WTC11 (cell line): ENCODE results near the gene LSM12. TPM values are rescaled to one million over a fixed set of nuclear protein-coding genes. Genes with fewer than 3 reads are reported as not detected.

ENCODE experiments used
- ATAC-seq: fragments of 200-7000 bp; cut with Tn5 transposase; 2 replicates; pipeline ENCODE4 v1.10.0; 2021; ENCODE audit warnings: mild to moderate bottlenecking, moderate library complexity
- CTCF ChIA-PET: fragments of 300-600 bp; sonication (Branson Sonifier 250); formaldehyde crosslinking; loops from one replicate; lab custom pipeline; 2021; ENCODE audit warnings: antibody characterized with exemption; lab: Charles Lee
- POLR2A ChIA-PET: fragments of 350-600 bp; sonication (Branson Sonifier 250); formaldehyde crosslinking; loops from one replicate; lab custom pipeline; 2021; ENCODE audit warnings: antibody characterized with exemption; lab: Charles Lee
- DNase-seq: peaks from one replicate; pipeline ENCODE4 v3.0.0; 2021; ENCODE audit warnings: low spot score
- H3K27ac Mint-ChIP-seq: 2 replicates; pipeline ENCODE4 v1.8.0; 2021; ENCODE audit warnings: mixed read lengths
- H3K27me3 Mint-ChIP-seq: 2 replicates; pipeline ENCODE4 v1.8.0; 2021; ENCODE audit warnings: low read depth, mild to moderate bottlenecking, moderate library complexity, mixed read lengths
- H3K36me3 Mint-ChIP-seq: 2 replicates; pipeline ENCODE4 v1.8.0; 2021; ENCODE audit warnings: mixed read lengths
- H3K4me1 Mint-ChIP-seq: 2 replicates; pipeline ENCODE4 v1.8.0; 2022; ENCODE audit warnings: mixed read lengths
- H3K4me3 Mint-ChIP-seq: 2 replicates; pipeline ENCODE4 v1.8.0; 2021; ENCODE audit warnings: mild to moderate bottlenecking, moderate library complexity, mixed read lengths
- H3K9me3 Mint-ChIP-seq: 2 replicates; pipeline ENCODE4 v1.8.0; 2021; ENCODE audit warnings: mixed read lengths
- CDX4 ChIP-seq: fragments of 250-450 bp; sonication (Bioruptor Pico); IDR thresholded peaks from 2 replicates; pipeline ENCODE4 v1.9.0; 2021; ENCODE audit warnings: moderate library complexity, mild to moderate bottlenecking, inconsistent platforms, borderline replicate concordance
- ELF4 ChIP-seq: sonication (generic); formaldehyde crosslinking; IDR thresholded peaks from 2 replicates; pipeline ENCODE4 v1.8.1; 2022; ENCODE audit warnings: low read depth, mild to moderate bottlenecking, moderate library complexity, missing genetic modification reagents
- FOXP4 ChIP-seq: sonication (generic); formaldehyde crosslinking; IDR thresholded peaks from 2 replicates; pipeline ENCODE4 v1.8.0; 2022; ENCODE audit warnings: mild to moderate bottlenecking, missing genetic modification reagents
- IRF2 ChIP-seq: sonication (generic); formaldehyde crosslinking; IDR thresholded peaks from 2 replicates; pipeline ENCODE4 v1.8.0; 2022; ENCODE audit warnings: low read depth, missing genetic modification reagents, borderline replicate concordance
- JUN ChIP-seq: sonication (generic); formaldehyde crosslinking; IDR thresholded peaks from 2 replicates; pipeline ENCODE4 v1.8.0; 2023; ENCODE audit warnings: mild to moderate bottlenecking, missing genetic modification reagents
- MXD4 ChIP-seq: fragments of 250-450 bp; sonication (Bioruptor Pico); IDR thresholded peaks from 2 replicates; pipeline ENCODE4 v1.8.0; 2021; ENCODE audit warnings: mild to moderate bottlenecking, moderate library complexity, borderline replicate concordance
- MYBL2 ChIP-seq: sonication (generic); formaldehyde crosslinking; IDR thresholded peaks from 2 replicates; pipeline ENCODE4 v1.8.1; 2023; ENCODE audit warnings: mild to moderate bottlenecking, moderate library complexity, missing genetic modification reagents
- PREB ChIP-seq: sonication (generic); formaldehyde crosslinking; IDR thresholded peaks from 2 replicates; pipeline ENCODE4 v1.8.1; 2022; ENCODE audit warnings: mild to moderate bottlenecking, missing genetic modification reagents, moderate library complexity, borderline replicate concordance
- TEAD4 ChIP-seq: sonication (generic); formaldehyde crosslinking; IDR thresholded peaks from 2 replicates; pipeline ENCODE4 v1.8.0; 2022; ENCODE audit warnings: mild to moderate bottlenecking, missing genetic modification reagents
- USF2 ChIP-seq: sonication (generic); formaldehyde crosslinking; IDR thresholded peaks from 2 replicates; pipeline ENCODE4 v1.8.1; 2023; ENCODE audit warnings: mild to moderate bottlenecking, missing genetic modification reagents, moderate library complexity
- ZBTB21 ChIP-seq: sonication (generic); formaldehyde crosslinking; IDR thresholded peaks from 2 replicates; pipeline ENCODE4 v1.8.1; 2023; ENCODE audit warnings: mild to moderate bottlenecking, missing genetic modification reagents, borderline replicate concordance
- ZBTB43 ChIP-seq: sonication (generic); formaldehyde crosslinking; IDR thresholded peaks from 2 replicates; pipeline ENCODE4 v1.8.1; 2023; ENCODE audit warnings: mild to moderate bottlenecking, missing genetic modification reagents
- ZNF263 ChIP-seq: sonication (generic); formaldehyde crosslinking; IDR thresholded peaks from 2 replicates; pipeline ENCODE4 v1.8.1; 2022; ENCODE audit warnings: low read depth, mild to moderate bottlenecking, moderate library complexity, missing genetic modification reagents
- ZNF423 ChIP-seq: fragments of 250-450 bp; sonication (Bioruptor Pico); IDR thresholded peaks from 2 replicates; pipeline ENCODE4 v2.1.2; 2022; ENCODE audit warnings: mild to moderate bottlenecking, moderate library complexity
- ZNF425 ChIP-seq: fragments of 250-450 bp; sonication (Bioruptor Pico); conservative IDR thresholded peaks from 2 replicates; pipeline ENCODE4 v1.9.0; 2021; ENCODE audit warnings: mild to moderate bottlenecking
- total RNA-seq: library from RNA; stranded (reverse); gene quantifications from 3 replicates; pipeline ENCODE4 v1.2.3, GENCODE V29; 2021

Gene LSM12
- total RNA-seq, 1 experiment from 2014 or later: 102 TPM

- no peaks in the 10 kb centered on the region for H3K36me3 Mint-ChIP-seq
- no peak overlapping the region for H3K4me3 Mint-ChIP-seq
- no peaks in the 10 kb centered on the region for H3K9me3 Mint-ChIP-seq
- H3K27ac Mint-ChIP-seq: no peak overlapping the region
- ChIA-PET POLR2A (interaction anchor here (0.6 to 0.7 kb wide), 2 partner anchors 11 to 21 kb away, joined by 3 to 4 read pairs; no protein-coding TSS in a partner anchor), CTCF (interaction anchor here (1.0 to 3.2 kb wide), 3 partner anchors 10 to 63 kb away, joined by 3 to 27 read pairs (median 9); partner anchors contain the start of gene HDAC5)
- H3K27me3 Mint-ChIP-seq: no peaks in the 10 kb centered on the region
- ATAC-seq: no peak
- no peak for DNase-seq
- peaks cover 27% of the 10 kb centered on the region for H3K4me1 Mint-ChIP-seq
- no peak for TF ChIP-seq ZBTB21 (CRISPR knock-in tag)
- no peak for TF ChIP-seq TEAD4
- no peak for TF ChIP-seq ZNF263 (CRISPR knock-in tag)
- no peak for TF ChIP-seq ZNF425 (CRISPR knock-in tag)
- no peak for TF ChIP-seq PREB
- no peak for TF ChIP-seq MYBL2 (CRISPR knock-in tag)
- TF ChIP-seq FOXP4: no peak
- no peak for TF ChIP-seq ELF4 (CRISPR knock-in tag)
- TF ChIP-seq CDX4: no peak
- no peak for TF ChIP-seq MXD4
- no peak for TF ChIP-seq USF2
- TF ChIP-seq IRF2 (CRISPR knock-in tag): no peak
- TF ChIP-seq ZNF423 (CRISPR knock-in tag): no peak
These were observed 39.5 kb upstream of the LSM12 start for GRCh38 chr17:44105941-44106340.

- ChIA-PET POLR2A (no interaction called here), CTCF (interaction anchor here (0.7 to 3.2 kb wide), 4 partner anchors 10 to 63 kb away, joined by 3 to 27 read pairs (median 6); partner anchors contain the start of gene HDAC5)
- Mint-ChIP-seq H3K4me1 (peaks cover 23% of the 10 kb centered on the region), H3K27me3 (no peaks in the 10 kb centered on the region), H3K27ac (no peak overlapping the region), H3K9me3 (no peaks in the 10 kb centered on the region), H3K4me3 (no peak overlapping the region), H3K36me3 (no peaks in the 10 kb centered on the region)
- peak; percentile 15 for ATAC-seq
- TF ChIP-seq JUN (CRISPR knock-in tag) (no peak), ZBTB43 (no peak)
- DNase-seq: no peak
These were observed 39.0 kb upstream of the LSM12 start for GRCh38 chr17:44105483-44105882.
